Karpas-422 (cell line): ENCODE data around the gene EYS. TPM values are rescaled to one million over a fixed set of nuclear protein-coding genes. Genes with fewer than 3 reads are reported as not detected.
"Not testable (repeated sequence)": the region's sequence is repeated elsewhere in the genome, so short reads cannot be mapped to it uniquely, and the experiment has no call there.

Source experiments
- DNase-seq: peaks from one replicate; pipeline ENCODE4 v3.0.0-alpha.2; 2015
- H2AFZ ChIP-seq: fragments of 200-600 bp; sonication (generic); 2 replicates; pipeline ENCODE4 v1.6.1; 2014; ENCODE audit warnings: antibody characterized with exemption, low read length, mixed read lengths
- H3K27ac ChIP-seq: fragments of 200-600 bp; sonication (generic); 2 replicates; pipeline ENCODE4 v1.5.1; 2014; ENCODE audit warnings: mild to moderate bottlenecking, low read length, moderate library complexity
- H3K27me3 ChIP-seq: fragments of 200-600 bp; sonication (generic); 2 replicates; pipeline ENCODE4 v1.6.1; 2014; ENCODE audit warnings: low read length, mixed read lengths
- H3K36me3 ChIP-seq: fragments of 200-600 bp; sonication (generic); 2 replicates; pipeline ENCODE4 v1.6.1; 2014; ENCODE audit warnings: low read length, mixed read lengths; ENCODE audit not compliant: insufficient read depth
- H3K4me1 ChIP-seq: fragments of 200-600 bp; sonication (generic); 2 replicates; pipeline ENCODE4 v1.6.1; 2014; ENCODE audit warnings: mild to moderate bottlenecking, low read length, mixed read lengths
- H3K4me2 ChIP-seq: fragments of 200-600 bp; sonication (generic); 2 replicates; pipeline ENCODE4 v1.6.1; 2014; ENCODE audit warnings: low read length, low read depth, mild to moderate bottlenecking; ENCODE audit not compliant: poor library complexity, severe bottlenecking
- H3K4me3 ChIP-seq: fragments of 200-600 bp; sonication (generic); 2 replicates; pipeline ENCODE4 v1.5.1; 2014; ENCODE audit warnings: mild to moderate bottlenecking, antibody characterized with exemption, low read length, mixed read lengths
- H3K79me2 ChIP-seq: fragments of 200-600 bp; sonication (generic); 2 replicates; pipeline ENCODE4 v1.6.1; 2014; ENCODE audit warnings: mild to moderate bottlenecking, low read length, mixed read lengths
- H3K9ac ChIP-seq: fragments of 200-600 bp; sonication (generic); 2 replicates; pipeline ENCODE4 v1.6.0; 2014; ENCODE audit warnings: low read length
- H3K9me2 ChIP-seq: fragments of 200-600 bp; sonication (generic), shearing (Covaris generic); replicated peaks from 2 replicates; pipeline ENCODE4 v1.6.0; 2014; ENCODE audit warnings: mild to moderate bottlenecking, low read length, moderate library complexity; ENCODE audit not compliant: insufficient read depth
- H3K9me3 ChIP-seq: fragments of 300-700, 200-600 bp; sonication (generic); 2 replicates; pipeline ENCODE4 v1.6.1; 2014; ENCODE audit warnings: low read length, mixed read lengths
- H4K20me1 ChIP-seq: fragments of 200-600 bp; sonication (generic); 2 replicates; pipeline ENCODE4 v1.6.1; 2014; ENCODE audit warnings: mild to moderate bottlenecking, antibody characterized with exemption, low read length, low read depth; ENCODE audit not compliant: insufficient read depth
- total RNA-seq: library from RNA; depleted of rRNA; stranded (reverse); fragments of >200 nt; shearing (Covaris generic); gene quantifications from 2 replicates; pipeline ENCODE4 v1.2.3, GENCODE V29; 2014; ENCODE audit warnings: low replicate concordance

Gene EYS
- total RNA-seq, 1 experiment from 2014 or later = not detected

DNA sequence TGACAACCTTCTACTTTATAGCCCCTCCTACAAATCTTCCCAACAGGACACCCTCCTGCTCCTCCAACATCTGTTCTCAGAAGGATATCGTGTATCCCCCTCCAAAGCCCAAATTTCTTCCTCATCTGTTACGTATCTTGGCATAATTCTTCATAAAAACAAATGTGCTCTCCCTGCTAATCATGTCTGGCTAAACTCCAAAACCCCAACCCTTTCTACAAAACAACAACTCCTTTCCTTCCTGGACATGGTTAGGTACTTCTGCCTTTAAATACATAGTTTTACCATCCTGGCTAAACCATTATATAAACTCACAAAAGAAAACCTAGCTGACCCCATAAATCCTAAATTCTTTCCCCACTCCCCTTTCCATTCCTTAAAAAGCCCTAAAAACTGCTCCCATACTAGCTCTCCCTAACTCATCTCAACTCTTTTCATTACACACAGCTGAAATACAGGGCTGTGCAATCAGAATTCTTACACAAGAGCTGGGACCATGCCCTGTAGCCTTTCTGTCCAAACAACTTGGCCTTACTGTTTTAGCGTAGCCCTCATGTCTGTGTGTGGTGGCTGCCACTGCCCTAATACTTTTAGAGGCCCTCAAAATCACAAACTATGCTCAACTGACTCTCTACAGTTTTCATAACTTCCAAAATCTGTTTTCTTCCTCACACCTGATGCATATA, 1753.5 kb downstream of the EYS start:
- not testable (repeated sequence) for H3K36me3 ChIP-seq, H3K9ac ChIP-seq, H3K4me1 ChIP-seq, H3K9me2 ChIP-seq, H4K20me1 ChIP-seq, H3K27me3 ChIP-seq, H3K9me3 ChIP-seq, H2AFZ ChIP-seq, H3K79me2 ChIP-seq, H3K27ac ChIP-seq, DNase-seq, H3K4me2 ChIP-seq, H3K4me3 ChIP-seq

DNA sequence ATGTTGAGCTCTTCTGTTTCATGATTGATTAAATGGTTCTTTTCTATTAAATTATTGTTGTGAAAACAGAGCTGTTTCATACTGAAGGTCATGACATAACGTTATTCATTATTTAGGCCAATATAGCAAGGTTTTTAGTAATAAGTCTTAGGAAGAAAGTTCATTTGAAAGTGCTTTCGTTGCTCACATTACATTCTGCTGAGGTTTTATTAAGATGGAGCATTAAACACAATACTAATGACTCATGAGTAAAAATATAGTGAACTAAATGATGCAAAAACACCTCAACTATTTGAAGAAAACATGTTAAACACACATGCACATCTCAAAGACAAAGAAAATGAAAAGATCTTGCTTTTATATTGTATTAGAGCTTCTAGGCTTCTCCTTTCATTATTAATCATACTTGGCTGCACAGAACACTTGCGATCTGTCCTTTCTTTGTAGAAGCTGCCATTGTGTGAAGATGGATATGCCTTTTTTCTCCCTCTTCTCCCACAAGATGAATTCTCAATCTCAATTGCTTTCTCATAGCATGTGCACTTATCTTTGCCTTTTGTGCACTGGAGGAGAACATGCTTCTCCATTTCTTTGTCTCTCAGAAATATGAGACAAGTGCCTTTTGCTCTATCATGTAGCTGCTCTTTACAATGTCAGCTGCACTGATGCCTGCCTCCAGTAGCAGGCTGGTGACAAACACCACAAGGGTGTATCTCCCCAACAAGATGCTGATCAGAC, 1759.1 kb downstream of the EYS start:
- H3K9me3 ChIP-seq = no peaks in the 10 kb centered on the region
- no peak overlapping the region for H3K4me2 ChIP-seq
- no peaks in the 10 kb centered on the region for H3K27me3 ChIP-seq
- no peak overlapping the region for H3K27ac ChIP-seq
- H3K4me1 ChIP-seq = no peaks in the 10 kb centered on the region
- no peaks in the 10 kb centered on the region for H3K36me3 ChIP-seq
- no peak overlapping the region for H2AFZ ChIP-seq
- no peaks in the 10 kb centered on the region for H4K20me1 ChIP-seq
- no peak overlapping the region for H3K9ac ChIP-seq
- DNase-seq = no peak
- H3K4me3 ChIP-seq = no peak overlapping the region
- no peaks in the 10 kb centered on the region for H3K9me2 ChIP-seq
- no peaks in the 10 kb centered on the region for H3K79me2 ChIP-seq

DNA sequence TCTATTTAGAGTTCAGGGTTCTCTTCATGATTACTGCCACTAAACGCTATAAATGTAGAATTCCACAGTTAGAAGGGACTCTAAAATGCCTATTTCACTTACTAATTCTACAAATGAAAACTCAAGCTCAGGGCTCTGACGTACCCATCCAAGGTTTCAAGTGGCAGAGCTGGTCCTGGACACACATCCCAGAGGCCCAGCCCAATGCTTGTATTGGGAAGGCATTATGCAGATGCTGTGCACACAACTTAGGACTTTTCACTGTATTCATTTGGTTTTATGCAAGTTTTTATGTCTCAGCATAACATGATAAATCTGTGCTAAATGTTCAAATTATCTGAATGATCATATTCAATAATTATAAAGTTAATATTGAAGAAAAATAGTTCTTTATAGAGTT, 1761.0 kb downstream of the EYS start:
- H3K36me3 ChIP-seq = no peaks in the 10 kb centered on the region
- no peaks in the 10 kb centered on the region for H3K9me3 ChIP-seq
- H3K4me3 ChIP-seq = no peak overlapping the region
- H2AFZ ChIP-seq = no peak overlapping the region
- no peaks in the 10 kb centered on the region for H4K20me1 ChIP-seq
- no peak overlapping the region for H3K27ac ChIP-seq
- no peak overlapping the region for H3K9ac ChIP-seq
- H3K4me1 ChIP-seq = no peaks in the 10 kb centered on the region
- no peaks in the 10 kb centered on the region for H3K79me2 ChIP-seq
- H3K27me3 ChIP-seq = no peaks in the 10 kb centered on the region
- DNase-seq = no peak
- H3K9me2 ChIP-seq = no peaks in the 10 kb centered on the region
- no peak overlapping the region for H3K4me2 ChIP-seq

DNA sequence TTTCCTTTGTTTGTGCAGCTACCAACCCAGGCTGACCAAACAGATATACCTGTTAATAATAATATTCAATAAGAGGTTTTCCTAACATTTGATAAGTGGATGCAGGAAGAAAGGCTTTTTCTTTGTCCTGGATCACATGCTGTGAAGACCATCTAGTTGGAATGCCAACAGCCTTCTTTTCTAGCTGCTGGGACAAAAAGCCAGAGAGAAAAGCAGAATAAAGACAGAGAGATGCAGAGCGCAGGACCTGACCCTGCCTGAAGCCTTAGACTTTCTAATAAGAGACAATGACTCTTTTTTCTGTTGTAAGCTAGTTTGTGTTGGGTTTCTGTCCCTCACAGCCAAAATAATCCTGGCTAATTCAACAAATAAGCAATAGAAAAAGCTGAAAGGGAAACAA, 1763.2 kb downstream of the EYS start:
- Histone ChIP-seq H3K79me2 (no peaks in the 10 kb centered on the region), H3K9me2 (no peaks in the 10 kb centered on the region), H3K4me1 (no peaks in the 10 kb centered on the region), H2AFZ (no peak overlapping the region), H3K9ac (no peak overlapping the region), H3K9me3 (no peaks in the 10 kb centered on the region), H3K27me3 (no peaks in the 10 kb centered on the region), H3K27ac (no peak overlapping the region), H3K4me2 (no peak overlapping the region), H4K20me1 (no peaks in the 10 kb centered on the region), H3K4me3 (no peak overlapping the region), H3K36me3 (no peaks in the 10 kb centered on the region)
- no peak for DNase-seq

DNA sequence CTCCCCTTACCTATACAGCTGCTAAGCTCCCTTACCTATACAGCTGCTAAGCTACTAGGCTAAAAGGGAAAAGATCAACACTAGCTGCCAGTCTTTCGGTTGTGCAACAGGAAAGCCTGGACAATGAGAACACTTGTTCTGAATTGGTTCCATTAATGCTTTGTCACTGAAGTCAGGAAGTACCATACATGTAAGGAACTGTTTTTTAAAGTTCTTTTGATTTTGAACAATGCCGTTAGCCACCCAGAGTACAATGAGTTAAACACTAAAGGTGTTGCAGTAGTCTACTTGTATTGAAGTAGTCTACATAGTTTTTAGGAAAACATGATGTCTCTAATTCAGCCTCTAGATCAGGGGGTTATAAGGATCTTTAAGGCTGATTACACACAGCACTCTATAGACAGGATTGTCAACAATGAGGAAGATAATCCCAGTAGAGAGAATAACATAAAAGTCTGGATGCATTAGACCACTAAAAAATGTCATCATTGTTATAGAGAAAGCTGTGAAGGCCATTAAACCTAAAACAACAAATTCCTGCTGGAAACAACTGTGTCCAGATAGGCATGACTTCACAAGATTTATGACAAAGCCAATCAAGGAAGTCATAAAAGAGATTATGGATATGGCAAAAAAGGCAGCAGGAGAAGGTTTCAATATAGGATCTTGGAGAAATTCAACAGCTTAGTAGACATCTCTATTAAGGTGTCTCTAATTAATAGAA, 1765.1 kb downstream of the EYS start:
- Histone ChIP-seq H3K4me2 (no peak overlapping the region), H3K4me1 (no peaks in the 10 kb centered on the region), H3K27ac (no peak overlapping the region), H3K36me3 (no peaks in the 10 kb centered on the region), H3K9me3 (no peaks in the 10 kb centered on the region), H3K79me2 (no peaks in the 10 kb centered on the region), H4K20me1 (no peaks in the 10 kb centered on the region), H3K27me3 (no peaks in the 10 kb centered on the region), H3K4me3 (no peak overlapping the region), H3K9ac (no peak overlapping the region), H3K9me2 (no peaks in the 10 kb centered on the region), H2AFZ (no peak overlapping the region)
- DNase-seq = no peak

DNA sequence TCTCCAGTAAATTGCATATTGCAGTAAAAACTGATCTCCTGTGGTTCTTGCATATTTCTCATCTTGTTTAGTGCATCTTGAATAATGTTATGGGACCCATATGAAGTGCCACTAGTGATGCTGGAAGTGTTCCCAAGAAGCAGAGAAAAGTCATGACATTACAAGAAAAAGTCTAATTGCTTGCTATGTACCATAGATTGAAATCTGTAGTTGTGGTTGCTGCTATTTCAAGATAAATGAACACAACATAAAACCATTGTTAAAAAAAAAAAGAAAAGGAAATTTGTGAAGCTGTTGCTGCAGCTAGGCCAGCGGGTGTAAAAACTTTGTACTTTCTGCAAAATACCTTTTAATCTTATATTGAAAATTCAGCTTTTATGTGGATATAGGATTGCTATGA, 1767.0 kb downstream of the EYS start:
- Histone ChIP-seq H3K79me2 (no peaks in the 10 kb centered on the region), H3K9me3 (no peaks in the 10 kb centered on the region), H3K9ac (no peak overlapping the region), H3K36me3 (no peaks in the 10 kb centered on the region), H3K4me3 (no peak overlapping the region), H2AFZ (no peak overlapping the region), H3K27me3 (no peaks in the 10 kb centered on the region), H3K4me1 (no peaks in the 10 kb centered on the region), H3K9me2 (no peaks in the 10 kb centered on the region), H3K27ac (no peak overlapping the region), H4K20me1 (no peaks in the 10 kb centered on the region), H3K4me2 (no peak overlapping the region)
- DNase-seq = no peak

DNA sequence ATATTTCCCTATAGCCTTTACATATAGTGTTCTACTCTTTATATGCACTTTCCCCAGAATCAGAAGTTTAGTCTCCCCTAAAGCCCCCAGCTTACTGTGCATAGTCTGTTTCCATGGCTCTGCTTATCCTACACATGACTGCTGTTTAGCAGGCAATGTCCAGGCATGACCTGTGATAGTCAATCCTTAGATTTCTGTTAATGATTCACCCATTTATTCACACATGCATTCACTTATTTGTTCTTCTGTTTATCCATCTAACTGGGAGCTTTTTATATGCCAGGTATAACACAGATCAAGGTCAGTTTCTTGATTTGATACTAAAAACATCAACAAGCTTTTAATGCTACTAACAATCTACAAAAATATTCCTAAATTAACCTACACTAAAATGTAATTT, 1770.6 kb downstream of the EYS start:
- Histone ChIP-seq H3K4me3 (no peak overlapping the region), H3K4me1 (no peaks in the 10 kb centered on the region), H3K4me2 (no peak overlapping the region), H3K36me3 (no peaks in the 10 kb centered on the region), H3K9ac (no peak overlapping the region), H3K9me3 (no peaks in the 10 kb centered on the region), H2AFZ (no peak overlapping the region), H3K27me3 (no peaks in the 10 kb centered on the region), H3K9me2 (no peaks in the 10 kb centered on the region), H4K20me1 (no peaks in the 10 kb centered on the region), H3K79me2 (no peaks in the 10 kb centered on the region), H3K27ac (no peak overlapping the region)
- no peak for DNase-seq

DNA sequence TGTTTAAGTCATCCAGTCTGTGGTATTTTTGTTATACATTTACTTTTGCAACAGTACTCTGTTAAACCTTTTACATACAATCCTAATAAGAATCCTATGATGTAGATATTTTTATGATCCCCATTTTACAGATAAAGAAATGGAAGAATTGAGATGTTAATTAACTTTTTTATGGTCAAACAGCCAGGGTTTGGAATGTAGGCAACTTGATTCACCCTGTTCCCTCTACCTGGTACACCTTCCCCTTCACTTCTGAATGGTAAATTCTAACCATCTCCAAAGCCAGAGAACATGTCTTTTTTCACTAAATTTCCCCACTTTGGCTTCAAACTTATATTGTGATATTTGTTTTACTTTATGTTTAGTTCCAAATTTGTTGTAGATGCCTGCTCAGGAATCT, 1771.3 kb downstream of the EYS start:
- no peaks in the 10 kb centered on the region for H4K20me1 ChIP-seq
- H3K27me3 ChIP-seq = no peaks in the 10 kb centered on the region
- no peaks in the 10 kb centered on the region for H3K79me2 ChIP-seq
- H3K4me1 ChIP-seq = no peaks in the 10 kb centered on the region
- H3K9ac ChIP-seq = no peak overlapping the region
- no peak overlapping the region for H3K4me3 ChIP-seq
- no peak overlapping the region for H3K27ac ChIP-seq
- DNase-seq = no peak
- H3K9me3 ChIP-seq = no peaks in the 10 kb centered on the region
- no peaks in the 10 kb centered on the region for H3K9me2 ChIP-seq
- H3K4me2 ChIP-seq = no peak overlapping the region
- H3K36me3 ChIP-seq = no peaks in the 10 kb centered on the region
- no peak overlapping the region for H2AFZ ChIP-seq
